Caki2 (cell line): ENCODE data around the gene RCC2. TPM values are rescaled to one million over a fixed set of nuclear protein-coding genes. Genes with fewer than 3 reads are reported as not detected.
"Not testable (repeated sequence)": the region's sequence is repeated elsewhere in the genome, so short reads cannot be mapped to it uniquely, and the experiment has no call there.

ENCODE experiments used
- DNase-seq: peaks from one replicate; pipeline ENCODE4 v3.0.0-alpha.2; 2015; ENCODE audit warnings: low read depth
- in situ Hi-C: cut with HindIII; loops from 2 replicates; pipeline ENCODE4 v1.10.0; 2016; ENCODE audit warnings: low sequenced_read_pairs, low pct_unique_long_range_greater_than_20kb, mixed read lengths
- total RNA-seq: library from RNA; depleted of rRNA; stranded (reverse); fragments of >200 nt; shearing (Covaris generic); gene quantifications from 2 replicates; pipeline ENCODE4 v1.2.3, GENCODE V29; 2014; ENCODE audit warnings: low replicate concordance

The RCC2 gene
- total RNA-seq, 1 experiment from 2014 or later, result 145 TPM

DNA sequence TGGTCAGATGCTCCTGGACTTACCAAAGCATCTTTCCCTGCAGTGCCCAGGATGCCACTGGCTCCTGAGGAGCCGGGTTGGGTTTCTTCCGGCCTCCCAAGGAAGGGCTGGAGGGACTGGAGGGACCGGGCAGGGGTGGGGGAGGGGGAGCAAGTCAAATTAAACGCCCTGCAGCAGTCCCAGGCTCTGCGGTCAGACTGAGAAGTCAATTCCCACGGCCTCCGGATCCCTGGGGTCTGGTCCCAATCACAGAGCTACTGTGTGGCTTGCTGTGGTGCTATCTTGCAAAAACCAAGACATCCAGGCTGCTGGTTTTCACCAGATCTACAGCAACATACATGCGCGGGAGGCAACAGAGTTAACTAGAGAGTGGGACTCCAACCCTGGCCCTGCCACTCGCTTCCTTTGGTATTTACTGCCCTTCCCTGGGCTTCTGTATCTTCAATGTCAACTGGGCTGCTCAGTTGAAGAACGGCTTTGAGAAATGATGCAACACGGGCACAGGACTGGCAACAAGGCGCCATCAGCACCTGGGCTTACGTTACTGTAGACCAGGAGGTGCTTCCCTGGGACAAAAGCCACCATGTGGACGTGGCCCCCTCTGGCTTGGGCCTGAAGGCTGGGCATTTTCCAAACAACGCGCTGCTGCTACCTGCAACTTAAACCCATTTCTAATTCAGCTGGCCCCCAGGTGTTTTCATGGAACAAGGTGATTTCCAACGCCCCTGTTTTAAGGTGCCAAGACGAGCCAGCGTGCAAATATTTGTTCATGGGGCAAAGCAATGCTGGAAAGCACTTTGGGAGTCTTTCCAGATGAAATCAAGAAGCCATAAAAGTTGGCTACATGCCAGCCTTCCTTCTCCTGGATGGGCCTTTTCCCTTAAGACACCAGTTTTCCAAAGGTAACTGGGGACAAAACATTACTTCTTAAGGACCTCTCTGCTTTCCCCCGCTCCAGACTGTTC is 11.5 kb downstream of the RCC2 start:
- DNase-seq, result no peak
- in situ Hi-C loops, result no loop called here

DNA sequence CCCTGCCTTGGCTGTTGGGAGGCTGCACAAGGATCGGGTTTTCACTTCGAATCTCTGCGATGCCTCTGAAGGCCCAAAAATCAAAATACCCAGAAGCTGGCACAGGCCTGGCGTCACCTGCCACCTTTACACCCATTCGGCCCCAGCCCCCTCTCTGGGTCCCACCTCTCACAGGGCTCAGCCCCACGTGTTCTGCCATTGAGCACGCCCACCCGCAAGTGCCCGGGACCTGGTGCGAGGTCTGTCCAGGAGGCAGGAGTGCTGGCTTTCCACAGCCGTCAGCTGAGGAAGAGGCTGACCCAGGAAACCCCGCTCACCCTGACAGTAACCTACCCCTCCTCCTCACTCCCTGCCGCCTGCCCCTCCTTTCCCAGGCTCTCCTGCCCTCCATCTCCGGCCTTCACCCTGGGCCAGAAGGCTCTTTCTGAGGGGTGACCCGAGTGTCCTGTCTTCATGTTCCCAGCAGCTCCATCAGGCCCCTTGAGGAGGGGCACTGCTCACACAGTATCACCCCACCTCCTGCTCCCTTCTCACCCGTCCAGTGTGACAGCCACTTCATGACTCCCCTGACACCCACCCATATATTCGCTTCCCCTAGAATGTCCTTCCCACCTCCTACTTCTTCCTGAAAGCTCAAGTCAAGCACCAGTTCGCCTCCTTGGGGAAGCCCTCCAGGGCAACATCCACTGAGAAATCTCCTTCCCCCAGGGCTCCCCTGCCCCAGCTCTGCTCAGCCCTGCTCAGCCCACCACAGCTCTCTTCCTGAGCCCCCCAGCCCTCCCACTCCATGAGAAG is 13.5 kb downstream of the RCC2 start:
- in situ Hi-C loops, result no loop called here
- DNase-seq, result no peak

DNA sequence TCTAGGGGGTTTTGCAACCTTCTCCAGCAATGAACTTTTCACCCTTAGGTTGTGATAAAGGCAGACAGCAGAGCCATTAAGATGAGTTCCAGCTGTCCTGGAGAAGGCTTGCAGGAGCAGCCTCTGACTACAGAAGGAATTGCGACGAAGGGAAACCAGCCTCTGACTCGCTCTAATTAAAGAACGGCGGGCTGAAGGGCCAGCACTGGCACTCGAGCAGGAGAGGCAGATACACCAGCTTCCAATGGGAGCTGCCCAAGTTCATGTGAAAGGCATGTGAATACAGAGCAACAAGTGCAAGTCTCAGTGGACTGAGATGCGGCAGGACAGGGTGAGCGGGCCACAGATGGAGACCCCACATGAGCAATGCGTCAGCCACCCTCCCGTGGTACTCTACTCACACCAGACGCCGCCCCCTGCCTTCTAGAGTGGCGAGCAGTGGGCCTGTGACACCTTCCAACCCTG is 15.7 kb downstream of the RCC2 start:
- in situ Hi-C loops, result no loop called here

DNA sequence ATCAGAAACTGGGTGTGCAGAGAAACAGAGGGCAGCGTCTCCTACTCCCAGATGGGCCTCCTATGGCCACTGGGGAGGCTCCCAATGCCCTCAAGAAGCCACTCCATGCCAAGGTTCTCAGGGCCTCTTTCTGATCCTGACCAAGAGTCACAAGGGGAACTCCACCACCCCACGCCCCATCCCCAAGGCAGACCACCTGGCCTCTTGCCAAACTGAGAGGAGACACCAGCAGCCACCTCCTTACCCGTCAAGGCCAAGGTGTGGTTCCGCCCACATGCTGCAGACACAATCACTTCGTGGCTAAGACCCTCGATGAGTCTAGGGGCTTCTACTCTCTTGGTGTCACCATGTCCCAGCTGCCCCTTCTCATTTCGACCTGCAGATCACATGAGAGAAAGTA is 17.0 kb downstream of the RCC2 start:
- in situ Hi-C loops, result no loop called here
- DNase-seq, result no peak

More for the DNA sequence above, 15.7 kb downstream of the RCC2 start:
- DNase-seq, result no peak

DNA sequence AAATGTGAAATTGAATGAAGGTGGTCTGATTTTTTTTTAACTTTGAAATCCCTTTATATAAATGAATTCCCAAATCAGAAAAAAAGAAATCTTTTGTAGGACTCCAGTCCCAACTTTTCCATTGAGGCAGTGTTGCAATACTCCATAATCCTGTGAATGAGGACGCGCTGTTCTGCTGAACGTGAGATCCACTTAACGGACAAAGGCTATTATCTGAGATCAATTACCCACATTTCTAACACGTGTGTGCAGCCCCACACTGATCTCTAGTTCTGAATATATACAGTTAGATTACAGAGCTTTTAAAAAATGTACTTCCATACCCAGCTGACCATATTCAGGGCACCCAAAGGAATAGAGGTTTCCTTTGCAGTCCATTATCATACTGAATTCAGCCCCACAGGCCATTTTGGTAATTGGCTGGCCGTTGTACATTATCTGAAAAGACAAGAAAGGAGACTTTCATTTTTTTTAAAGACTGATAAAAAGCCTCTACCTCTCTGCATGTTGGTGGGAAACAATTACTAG is 19.0 kb downstream of the RCC2 start:
- DNase-seq, result no peak
- in situ Hi-C loops, result no loop called here

DNA sequence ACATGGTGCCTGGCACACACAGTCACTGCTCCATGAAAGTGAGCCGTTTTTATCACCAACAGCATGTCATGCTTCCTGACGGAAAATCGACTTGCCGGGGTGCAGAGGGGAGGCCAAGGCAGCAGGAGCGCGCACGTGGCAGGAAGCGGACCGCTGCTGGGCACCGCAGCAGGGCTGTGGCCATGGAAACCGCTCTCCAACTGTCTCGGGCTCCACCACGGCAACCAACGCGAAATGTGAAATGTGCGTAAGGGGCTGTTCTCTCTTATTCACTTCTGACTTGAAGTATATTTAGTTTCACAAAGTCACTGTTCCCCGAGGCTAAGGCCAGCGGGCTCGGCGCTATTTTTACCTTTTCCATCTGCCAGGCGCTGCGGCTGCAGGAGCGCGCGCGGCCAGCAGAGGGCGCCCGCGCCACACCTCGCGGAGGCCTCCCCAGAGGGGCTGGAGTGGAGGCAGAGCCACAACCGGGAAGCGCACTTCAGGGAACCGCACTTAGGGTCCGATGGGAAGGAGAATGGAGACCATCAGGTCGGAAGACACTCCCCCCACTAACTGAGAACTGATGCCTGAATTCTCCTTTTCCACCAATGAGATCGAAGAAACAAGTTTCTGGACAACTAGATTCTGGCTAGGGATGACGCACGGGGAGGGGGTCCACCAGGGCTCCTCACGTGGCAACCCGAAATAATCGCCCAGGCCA is 19.7 kb downstream of the RCC2 start:
- in situ Hi-C loops, result no loop called here

DNA sequence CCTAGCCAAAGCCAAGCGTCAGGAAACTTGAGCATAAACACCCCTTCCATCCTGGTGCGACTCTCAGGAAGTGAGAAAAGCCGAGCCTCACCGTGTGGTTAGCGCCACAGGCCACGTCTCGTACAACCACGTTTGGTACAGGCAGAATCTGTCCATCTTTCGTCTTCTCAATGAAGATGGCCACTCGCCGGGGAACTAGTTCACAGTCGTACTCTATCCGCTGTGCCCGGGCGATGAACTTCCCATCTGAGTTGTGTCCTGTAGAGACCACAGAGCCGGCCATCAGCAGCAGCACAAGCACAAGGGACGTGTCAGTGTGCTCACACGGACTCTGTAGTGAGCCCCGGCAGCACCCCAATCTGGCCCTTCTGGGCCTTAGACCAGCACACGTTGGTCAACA is 23.1 kb downstream of the RCC2 start:
- DNase-seq, result no peak
- in situ Hi-C loops, result no loop called here

More for the DNA sequence above, 19.7 kb downstream of the RCC2 start:
- peak; percentile 21 for DNase-seq

DNA sequence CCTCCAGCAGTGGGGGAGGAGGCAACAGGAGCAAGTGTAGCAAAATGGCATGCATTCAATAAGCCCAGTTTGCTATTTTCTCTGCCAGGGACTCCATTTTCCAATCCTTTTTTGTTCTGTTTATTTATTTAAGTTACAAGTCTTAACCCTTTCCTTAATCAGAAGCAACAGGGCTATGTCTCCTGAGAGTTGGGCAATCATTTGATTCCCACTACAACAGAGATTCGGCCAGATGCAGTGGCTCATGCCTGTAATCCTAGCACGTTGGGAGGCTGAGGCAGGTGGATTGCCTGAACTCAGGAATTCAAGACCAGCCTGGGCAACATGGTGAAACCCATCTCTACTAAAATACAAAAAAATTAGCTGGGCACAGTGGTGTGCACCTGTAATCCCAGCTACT is 25.5 kb downstream of the RCC2 start:
- in situ Hi-C loops, result no loop called here
- DNase-seq, result no peak

DNA sequence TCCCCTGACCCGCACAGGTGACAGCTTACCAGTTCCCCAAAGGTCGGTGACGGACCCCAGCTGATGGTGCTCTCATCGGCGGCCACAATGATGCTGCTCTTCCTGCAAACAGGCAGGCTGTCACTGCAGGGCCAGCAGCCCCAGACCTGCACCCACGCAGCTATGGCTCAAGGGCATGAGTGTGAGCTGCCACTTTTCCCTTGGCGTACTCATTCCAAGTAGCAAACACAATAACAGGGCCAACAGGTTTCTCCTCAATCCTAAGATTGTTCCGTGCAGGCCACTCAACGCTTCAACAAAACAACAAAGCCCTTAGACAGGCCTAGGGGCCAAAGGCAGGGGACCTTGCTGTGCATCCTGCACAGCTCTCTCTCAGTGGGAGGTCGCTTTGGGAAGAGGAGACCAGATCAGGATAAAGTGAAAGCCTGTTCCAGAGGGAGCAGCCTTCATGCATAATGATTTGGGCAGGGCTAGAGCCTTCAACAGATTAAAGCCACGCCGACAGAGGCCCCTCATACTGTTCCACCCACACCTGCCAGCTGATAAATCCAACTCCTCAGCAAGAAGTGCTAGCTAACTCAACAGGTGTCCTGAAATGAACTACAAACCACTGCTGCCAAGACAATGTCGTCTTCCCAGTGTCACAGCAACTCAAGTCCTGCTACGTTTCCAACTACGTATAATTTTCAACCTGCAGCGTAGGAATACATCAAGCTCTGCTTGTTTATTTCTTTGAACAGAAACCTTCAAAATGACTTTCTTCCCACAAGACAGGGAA is 27.2 kb downstream of the RCC2 start:
- in situ Hi-C loops, result no loop called here
- no peak for DNase-seq

DNA sequence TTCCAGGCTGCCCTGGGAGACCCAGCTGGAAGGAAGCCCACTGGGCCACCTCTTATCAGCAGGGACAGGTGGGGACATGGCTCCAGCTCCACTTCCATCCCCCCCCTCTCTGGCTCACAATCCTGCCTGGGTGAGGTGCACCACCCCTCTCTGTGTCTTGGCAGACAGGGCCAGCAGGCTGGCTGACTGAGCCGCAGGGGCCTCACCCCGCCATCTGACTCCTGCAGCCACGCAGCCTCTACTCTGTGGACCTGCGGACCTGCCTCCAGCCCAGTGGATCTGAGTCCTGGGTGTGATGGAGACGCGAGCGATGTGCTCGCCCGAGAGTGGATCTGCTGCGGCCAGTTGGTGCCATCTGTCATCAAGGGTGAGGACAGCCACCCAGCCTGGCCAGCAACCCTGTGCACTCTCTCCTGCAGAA is 30.1 kb downstream of the RCC2 start:
- DNase-seq, result no peak
- in situ Hi-C loops, result no loop called here

DNA sequence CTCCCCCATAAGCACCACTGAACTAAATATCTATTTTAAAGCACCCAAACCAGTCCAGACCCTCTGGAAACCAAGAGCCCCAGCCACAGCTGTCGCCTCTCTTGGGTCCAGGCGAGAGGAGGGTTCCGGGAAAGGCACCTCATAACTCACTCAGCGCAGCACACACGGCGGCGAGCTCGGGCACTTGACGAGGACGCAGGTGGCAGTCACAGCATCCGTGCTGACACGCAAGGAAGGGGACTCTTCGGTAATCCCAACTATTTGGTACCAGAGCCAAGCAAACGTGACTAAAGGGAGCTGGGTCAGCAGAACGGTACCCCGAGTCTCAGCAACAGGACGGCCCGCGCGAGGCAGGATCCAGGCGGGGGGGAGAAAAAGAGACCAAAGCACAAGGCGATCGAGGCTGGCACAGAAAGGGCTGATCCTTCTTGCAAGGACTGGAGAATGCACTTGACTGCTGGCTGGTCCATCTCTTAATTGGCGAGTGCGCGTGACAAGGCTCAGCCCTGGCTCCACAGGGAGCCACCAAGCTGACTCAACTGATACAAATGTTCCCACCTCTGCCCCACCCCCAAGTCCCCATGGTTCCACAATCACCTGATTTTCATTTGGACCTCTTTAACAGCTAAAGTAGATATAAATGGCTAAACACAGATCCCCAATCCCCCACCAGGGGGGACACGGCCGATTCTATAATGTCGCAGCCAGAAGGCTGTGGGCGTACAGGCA is 31.5 kb downstream of the RCC2 start:
- not testable (repeated sequence) for DNase-seq

DNA sequence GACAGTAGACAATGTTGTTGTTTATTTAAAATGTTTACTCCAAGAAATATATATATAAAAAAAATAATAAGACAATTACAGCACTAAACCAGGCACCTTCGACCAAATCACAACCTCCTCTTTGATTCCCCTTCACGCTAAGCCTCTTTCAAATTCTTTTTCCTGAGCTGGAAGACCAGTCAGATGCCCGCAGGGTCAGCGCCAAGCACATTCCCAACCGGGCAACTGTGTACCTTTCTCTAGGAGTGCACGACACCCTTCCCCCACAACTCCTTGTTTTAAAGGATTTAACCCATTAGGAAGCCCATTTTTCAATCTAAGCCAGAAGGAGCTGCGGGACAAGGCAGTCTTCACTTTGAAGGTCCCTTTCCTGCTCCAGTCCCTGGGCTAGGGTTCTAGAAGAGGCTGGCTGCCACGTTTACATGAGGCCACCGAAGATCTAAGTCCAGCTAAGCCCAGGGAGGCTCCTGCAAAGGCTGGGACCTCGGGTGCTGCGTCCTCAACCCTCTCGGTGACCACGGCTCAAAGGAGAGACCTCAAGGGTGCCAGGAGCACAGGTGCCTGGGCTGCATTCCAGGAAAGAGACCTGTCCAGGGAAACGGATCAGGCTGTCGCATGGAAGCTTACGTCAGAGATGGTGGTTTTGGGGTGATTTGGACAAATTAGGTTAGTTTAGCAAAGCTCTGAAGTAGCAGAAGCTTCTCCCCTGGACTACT is 32.6 kb downstream of the RCC2 start:
- DNase-seq, in situ Hi-C loops: not testable (repeated sequence)

More for the DNA sequence above, 31.5 kb downstream of the RCC2 start:
- in situ Hi-C loops, result not testable (repeated sequence)

DNA sequence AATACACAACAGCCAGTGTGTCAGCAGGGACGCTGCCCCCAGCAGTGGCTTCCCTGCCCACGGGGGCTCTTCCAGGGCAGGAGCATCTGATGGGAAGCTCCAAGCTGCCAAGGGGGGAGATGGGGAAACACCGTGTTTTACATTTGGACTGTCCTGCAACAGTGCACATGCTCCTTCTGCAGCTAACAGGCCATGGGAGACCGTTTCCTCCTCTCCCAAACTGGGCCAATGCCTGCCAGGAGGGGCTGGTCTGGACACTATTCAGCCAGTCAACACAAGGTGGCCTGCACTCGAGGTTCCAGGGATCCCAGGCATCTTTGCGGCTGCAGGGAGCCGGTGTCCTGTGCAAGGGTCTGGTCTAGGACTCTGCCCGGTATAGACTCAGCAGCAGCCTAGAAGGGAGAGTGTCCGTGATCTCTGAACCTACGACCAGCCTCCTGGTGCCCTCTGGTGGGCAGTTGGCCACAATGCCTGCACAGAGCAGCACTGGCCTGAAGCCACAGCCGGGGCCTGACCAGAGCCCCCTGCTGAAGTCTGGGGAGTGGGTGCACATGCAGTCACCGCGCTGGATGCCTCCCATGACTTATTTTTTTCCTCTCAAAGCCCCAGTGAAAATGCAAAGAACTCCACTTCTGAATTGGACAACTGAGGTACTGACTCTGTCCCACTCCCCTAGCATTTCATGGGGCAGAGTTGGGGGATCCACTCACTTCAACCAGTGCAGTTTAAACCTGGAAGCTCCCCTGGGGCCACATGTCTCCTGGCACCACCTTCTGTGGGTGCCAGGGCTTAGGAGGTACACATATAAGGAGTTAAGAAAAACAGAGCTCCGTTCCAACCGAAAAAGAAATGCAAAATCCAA is 33.3 kb downstream of the RCC2 start:
- in situ Hi-C loops, result no loop called here
- DNase-seq, result peak; percentile 49

DNA sequence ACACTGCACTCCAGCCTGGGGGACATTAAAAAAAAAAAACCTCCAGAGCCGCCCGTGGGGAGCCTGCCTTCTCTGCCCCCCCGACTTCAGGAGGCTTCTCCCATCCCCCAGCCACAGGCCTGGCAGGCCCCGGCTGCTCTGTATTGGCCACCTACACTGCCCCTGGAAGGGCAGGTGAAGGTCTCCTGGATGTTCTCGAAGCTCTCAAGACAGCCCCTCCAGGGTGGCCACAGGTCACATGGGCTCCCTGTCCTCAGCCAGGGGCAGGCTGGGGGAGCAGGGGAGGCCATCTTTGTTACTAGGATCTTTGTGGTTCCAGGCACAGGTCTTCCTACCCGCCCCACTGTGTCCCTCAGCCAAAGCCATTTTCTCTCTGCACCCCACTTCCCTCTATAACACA is 34.7 kb downstream of the RCC2 start:
- in situ Hi-C loops, result no loop called here
- no peak for DNase-seq

DNA sequence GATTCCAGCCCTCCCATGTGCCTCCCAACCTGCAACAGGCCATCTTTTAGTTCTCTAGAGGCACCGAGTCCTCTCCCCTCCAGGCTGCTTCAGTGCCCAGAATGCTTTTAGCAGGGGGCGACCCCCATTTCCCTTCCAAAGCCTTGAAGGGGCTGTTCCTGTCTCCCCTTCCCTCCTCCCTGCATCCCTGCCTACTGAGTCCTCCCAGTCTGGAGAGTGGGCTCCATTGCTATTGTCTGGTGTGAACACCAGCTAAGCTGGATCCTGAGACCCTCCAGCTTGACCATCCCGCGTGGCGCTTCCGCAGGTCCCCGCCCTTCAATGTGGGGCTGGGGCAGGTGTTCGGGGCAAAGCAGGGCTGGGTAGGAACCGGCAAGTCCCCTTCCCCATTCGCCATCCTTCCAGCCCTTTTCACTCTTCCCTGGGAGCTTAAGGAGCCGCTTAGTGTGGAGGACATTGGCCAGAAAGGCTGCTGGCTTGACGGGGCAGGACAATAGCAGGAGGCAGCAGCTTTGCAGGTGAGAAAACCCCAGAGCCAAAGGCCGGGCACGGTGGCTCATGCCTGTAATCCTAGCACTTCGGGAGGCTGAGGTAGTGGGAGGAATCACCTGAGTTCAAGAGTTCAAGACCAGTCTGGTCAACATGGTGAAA is 35.3 kb downstream of the RCC2 start:
- in situ Hi-C loops, result no loop called here
- DNase-seq, result no peak
